ENCODE measurements around the gene MAFG.

The MAFG gene

DNA sequence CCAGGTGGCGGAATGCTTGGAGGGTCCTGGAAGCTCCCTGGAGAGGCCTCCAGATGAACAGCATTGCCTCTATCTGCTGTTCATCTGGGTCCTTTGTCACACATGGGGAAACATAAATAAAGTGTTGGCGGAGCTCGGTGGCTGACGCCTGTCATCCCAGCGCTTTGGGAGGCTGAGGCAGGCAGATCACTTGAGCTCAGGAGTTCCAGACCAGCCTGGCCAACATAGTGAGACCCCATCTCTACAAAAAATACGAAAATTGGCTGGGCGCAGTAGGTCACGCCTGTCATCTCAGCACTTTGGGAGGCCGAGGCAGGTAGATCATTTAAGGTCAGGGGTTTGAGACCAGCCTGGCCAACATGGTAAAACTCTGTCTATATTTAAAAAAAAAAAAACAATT, 17.3 kb upstream of the MAFG start:
- no peak for DNase-seq (ENCODE audit: low read depth)

GRCh38 chr17:81942167-81942553, 14.6 kb upstream of the MAFG start:
- no peak overlapping the region for H3K4me3 ChIP-seq (ENCODE audit: low read depth, low read length)
- DNase-seq (ENCODE audit: low read depth) = no peak
- TF ChIP-seq, protein P1, sequence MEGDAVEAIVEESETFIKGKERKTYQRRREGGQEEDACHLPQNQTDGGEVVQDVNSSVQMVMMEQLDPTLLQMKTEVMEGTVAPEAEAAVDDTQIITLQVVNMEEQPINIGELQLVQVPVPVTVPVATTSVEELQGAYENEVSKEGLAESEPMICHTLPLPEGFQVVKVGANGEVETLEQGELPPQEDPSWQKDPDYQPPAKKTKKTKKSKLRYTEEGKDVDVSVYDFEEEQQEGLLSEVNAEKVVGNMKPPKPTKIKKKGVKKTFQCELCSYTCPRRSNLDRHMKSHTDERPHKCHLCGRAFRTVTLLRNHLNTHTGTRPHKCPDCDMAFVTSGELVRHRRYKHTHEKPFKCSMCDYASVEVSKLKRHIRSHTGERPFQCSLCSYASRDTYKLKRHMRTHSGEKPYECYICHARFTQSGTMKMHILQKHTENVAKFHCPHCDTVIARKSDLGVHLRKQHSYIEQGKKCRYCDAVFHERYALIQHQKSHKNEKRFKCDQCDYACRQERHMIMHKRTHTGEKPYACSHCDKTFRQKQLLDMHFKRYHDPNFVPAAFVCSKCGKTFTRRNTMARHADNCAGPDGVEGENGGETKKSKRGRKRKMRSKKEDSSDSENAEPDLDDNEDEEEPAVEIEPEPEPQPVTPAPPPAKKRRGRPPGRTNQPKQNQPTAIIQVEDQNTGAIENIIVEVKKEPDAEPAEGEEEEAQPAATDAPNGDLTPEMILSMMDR (IDR thresholded peaks at IDR 0.05; ENCODE audit: insufficient read depth, low read depth, low read length, missing control alignments) = no peak

More for the DNA sequence above, 17.3 kb upstream of the MAFG start:
- TF ChIP-seq, protein P1 (IDR thresholded peaks at IDR 0.05; ENCODE audit: insufficient read depth, low read depth, low read length, missing control alignments) = no peak
- H3K4me3 ChIP-seq (ENCODE audit: low read depth, low read length) = no peak overlapping the region

GRCh38 chr17:81941484-81942166, 14.1 kb upstream of the MAFG start:
- DNase-seq (ENCODE audit: low read depth) = no peak
- TF ChIP-seq, protein P1 (IDR thresholded peaks at IDR 0.05; ENCODE audit: insufficient read depth, low read depth, low read length, missing control alignments) = no peak
- H3K4me3 ChIP-seq (ENCODE audit: low read depth, low read length) = no peak overlapping the region

DNA sequence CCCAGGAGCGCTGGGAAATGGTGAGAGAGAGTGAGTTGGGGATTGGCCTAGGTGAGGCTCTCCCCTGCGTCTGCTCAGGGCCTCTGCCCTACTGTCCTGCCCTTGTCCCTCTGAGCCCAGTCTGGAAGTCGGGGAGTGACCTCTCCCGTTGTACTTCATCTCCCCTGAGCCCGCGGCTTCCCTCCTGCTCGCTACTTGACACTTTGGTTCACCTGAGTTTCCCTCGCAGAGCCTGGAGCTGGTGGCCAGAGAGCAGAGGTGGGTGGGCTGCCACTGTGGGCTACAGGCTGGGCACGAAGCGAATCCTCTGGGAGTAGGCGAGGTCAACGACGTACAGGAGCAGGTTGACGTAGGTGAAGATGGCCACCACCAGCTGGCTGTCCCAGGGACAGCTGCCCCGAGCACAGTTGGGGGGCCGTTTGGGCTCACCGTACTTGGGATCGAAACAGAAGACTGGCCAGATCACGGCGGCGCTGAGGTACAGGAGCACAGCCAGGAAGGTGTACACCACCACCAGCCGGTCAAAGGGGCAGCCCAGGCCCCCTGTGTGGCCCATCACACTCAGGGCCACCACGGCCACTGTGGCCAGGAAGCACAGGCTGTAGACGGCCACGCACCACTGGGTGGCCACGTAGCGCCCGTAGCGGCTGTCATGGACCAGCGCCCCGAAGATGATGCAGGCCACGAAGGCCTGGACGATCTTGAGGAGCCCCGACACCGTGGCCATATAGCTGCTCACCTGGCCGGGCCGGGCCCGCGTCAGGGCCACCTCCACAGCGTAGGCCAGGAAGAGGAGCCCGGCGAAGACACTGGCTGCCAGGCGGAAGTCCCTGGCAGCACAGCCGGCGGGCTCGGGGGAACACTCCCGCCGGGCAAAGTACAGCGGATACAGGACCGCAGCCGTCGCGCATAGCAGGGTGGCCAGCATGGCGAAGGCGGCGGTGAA, 13.3 kb upstream of the MAFG start:
- H3K4me3 ChIP-seq (ENCODE audit: low read depth, low read length) = no peak overlapping the region
- TF ChIP-seq, protein P1 (IDR thresholded peaks at IDR 0.05; ENCODE audit: insufficient read depth, low read depth, low read length, missing control alignments) = no peak
- no peak for DNase-seq (ENCODE audit: low read depth)

DNA sequence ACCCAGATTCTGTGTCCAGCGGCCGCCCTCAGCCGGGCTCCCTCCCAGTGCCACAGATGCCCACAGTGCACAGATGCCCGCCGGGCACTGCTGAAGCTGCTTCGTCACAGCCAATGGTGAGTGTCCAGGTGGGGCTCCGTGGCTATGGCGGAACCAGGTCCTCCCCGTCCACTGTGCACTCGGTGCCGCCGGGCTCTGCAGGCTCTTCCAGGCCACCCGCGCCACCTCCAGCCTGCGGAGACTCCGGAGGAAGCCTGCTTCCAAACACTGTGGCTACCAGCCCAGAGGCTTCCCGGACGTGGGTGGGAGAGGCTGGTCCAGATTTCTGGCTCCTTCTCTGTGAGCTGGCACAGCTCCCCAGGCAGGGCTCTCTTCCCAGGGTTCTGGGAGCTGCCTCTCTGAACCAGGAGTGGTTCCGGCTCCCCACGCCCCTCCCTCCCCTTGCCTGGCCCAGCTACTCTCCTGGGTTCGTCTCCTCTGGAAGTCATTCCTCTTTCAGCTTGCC, 12.4 kb upstream of the MAFG start:
- H3K4me3 ChIP-seq (ENCODE audit: low read depth, low read length) = no peak overlapping the region
- no peak for DNase-seq (ENCODE audit: low read depth)
- TF ChIP-seq, protein P1 (IDR thresholded peaks at IDR 0.05; ENCODE audit: insufficient read depth, low read depth, low read length, missing control alignments) = no peak

- TF ChIP-seq, protein P1 (IDR thresholded peaks at IDR 0.05; ENCODE audit: insufficient read depth, low read depth, low read length, missing control alignments) = no peak
- no peak for DNase-seq (ENCODE audit: low read depth)
- no peak overlapping the region for H3K4me3 ChIP-seq (ENCODE audit: low read depth, low read length)
Observed at GRCh38 chr17:81939218-81939617, 11.7 kb upstream of the MAFG start.
